GM19468 (cell line): ENCODE results near the gene NSMCE3.
"Not testable (repeated sequence)": the region's sequence is repeated elsewhere in the genome, so short reads cannot be mapped to it uniquely, and the experiment has no call there.

Experiments
- ATAC-seq: cut with Tn5 transposase; IDR thresholded peaks from one replicate; pipeline ENCODE4 v1.9.1; 2021; ENCODE audit warnings: mild to moderate bottlenecking, moderate library complexity, moderate number of reproducible peaks; ENCODE audit not compliant: unreplicated experiment; ENCODE audit errors: extremely low read depth

The NSMCE3 gene

DNA sequence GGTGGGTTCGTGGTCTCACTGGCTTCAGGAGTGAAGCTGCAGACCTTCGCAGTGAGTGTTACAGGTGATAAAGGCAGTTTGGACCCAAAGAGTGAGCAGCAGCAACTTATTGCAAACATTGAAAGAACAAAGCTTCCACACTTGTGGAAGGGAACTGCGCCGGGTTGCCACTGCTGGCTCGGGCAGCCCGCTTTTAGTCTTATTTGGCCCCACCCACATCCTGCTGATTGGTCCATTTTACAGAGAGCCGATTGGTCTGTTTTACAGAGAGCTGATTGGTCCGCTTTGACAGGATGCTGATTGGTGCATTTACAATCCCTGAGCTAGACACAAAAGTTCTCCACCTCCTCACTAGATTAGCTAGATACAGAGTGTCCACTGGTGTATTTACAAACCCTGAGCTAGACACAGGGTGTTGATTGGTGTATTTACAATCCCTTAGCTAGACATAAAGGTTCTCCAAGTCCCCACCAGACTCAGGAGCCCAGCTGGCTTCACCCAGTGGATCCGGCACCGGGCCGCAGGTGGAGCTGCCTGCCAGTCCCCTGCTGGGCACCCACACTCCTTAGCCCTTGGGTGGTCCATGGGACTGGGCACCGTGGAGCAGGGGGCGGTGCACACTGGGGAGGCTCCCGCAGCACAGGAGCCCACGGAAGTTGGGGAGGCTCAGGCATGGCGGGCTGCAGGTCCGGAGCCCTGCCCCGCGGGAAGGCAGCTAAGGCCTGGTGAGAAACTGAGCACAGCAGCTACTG, 45.2 kb downstream of the NSMCE3 start:
- not testable (repeated sequence) for ATAC-seq

DNA sequence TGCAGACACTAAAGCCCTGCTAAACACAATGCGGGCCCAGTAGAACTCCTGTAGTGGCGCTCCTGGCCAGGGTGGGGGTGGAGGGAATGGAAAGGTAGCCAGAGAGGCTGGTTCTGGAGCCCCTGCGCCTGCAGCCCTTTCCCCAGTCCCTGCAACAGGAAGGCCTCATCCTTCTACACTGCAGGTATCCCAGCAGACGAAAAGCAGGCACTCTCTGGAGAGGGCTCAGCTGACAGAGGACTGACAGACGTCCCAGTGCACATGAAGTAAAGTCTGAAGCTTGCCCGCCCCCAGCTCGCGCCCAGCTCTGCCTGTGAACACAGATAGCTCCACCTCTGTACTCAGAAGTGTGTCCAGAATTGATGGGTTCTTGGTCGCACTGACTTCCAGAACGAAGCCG, 46.0 kb downstream of the NSMCE3 start:
- ATAC-seq, result no peak

- ATAC-seq, result no peak
Measured at GRCh38 chr15:29222129-29222853, 47.3 kb downstream of the NSMCE3 start.

- no peak for ATAC-seq
Measured at GRCh38 chr15:29220852-29221251, 48.8 kb downstream of the NSMCE3 start.

GRCh38 chr15:29216955-29217354, 52.7 kb downstream of the NSMCE3 start:
- ATAC-seq, result no peak
